SK-N-SH treated with all-trans-retinoic acid at 6 μM for 48 hours (cell line): ENCODE measurements around the gene PPP4R3A.

ENCODE experiments used
- ATAC-seq: fragments of 200-7000 bp; cut with Tn5 transposase; 3 replicates; pipeline ENCODE4 v1.9.1; 2020; ENCODE audit warnings: mild to moderate bottlenecking, moderate library complexity
- ARNTL ChIP-seq: fragments of 450-650 bp; formaldehyde crosslinking; IDR thresholded peaks from 2 replicates; pipeline ENCODE4 v1.5.0; 2020; ENCODE audit warnings: low read depth, mild to moderate bottlenecking, moderate library complexity, borderline replicate concordance
- CSDC2 ChIP-seq: fragments of 250-450 bp; sonication (Bioruptor Pico); IDR thresholded peaks from 2 replicates; pipeline ENCODE4 v1.5.0; 2020; ENCODE audit warnings: mild to moderate bottlenecking, moderate library complexity
- CSRNP3 ChIP-seq: fragments of 250-450 bp; sonication (Bioruptor Pico); IDR thresholded peaks from 2 replicates; pipeline ENCODE4 v1.5.1; 2021; ENCODE audit warnings: mild to moderate bottlenecking, moderate library complexity
- ESRRG ChIP-seq: fragments of 250-450 bp; sonication (Bioruptor Pico); IDR thresholded peaks from 2 replicates; pipeline ENCODE4 v1.6.1; 2021; ENCODE audit warnings: mild to moderate bottlenecking
- GLIS3 ChIP-seq: fragments of 250-450 bp; sonication (Bioruptor Pico); IDR thresholded peaks from 2 replicates; pipeline ENCODE4 v1.5.0; 2020; ENCODE audit warnings: mild to moderate bottlenecking, moderate library complexity
- OSR1 ChIP-seq: fragments of 250-450 bp; sonication (Bioruptor Pico); IDR thresholded peaks from 2 replicates; pipeline ENCODE4 v1.8.0; 2022; ENCODE audit warnings: moderate library complexity, mild to moderate bottlenecking, inconsistent platforms
- PATZ1 ChIP-seq: fragments of 250-450 bp; sonication (Bioruptor Pico); IDR thresholded peaks from 2 replicates; pipeline ENCODE4 v1.8.0; 2020; ENCODE audit warnings: mild to moderate bottlenecking, moderate library complexity, borderline replicate concordance
- POU6F1 ChIP-seq: fragments of 250-450 bp; sonication (Bioruptor Pico); IDR thresholded peaks from 2 replicates; pipeline ENCODE4 v1.8.0; 2021; ENCODE audit warnings: low read depth, mild to moderate bottlenecking, moderate library complexity, borderline replicate concordance
- RARB ChIP-seq: fragments of 250-450 bp; sonication (Bioruptor Pico); IDR thresholded peaks from 2 replicates; pipeline ENCODE4 v1.8.0; 2021; ENCODE audit warnings: mild to moderate bottlenecking, moderate library complexity
- SNAI2 ChIP-seq: fragments of 250-450 bp; sonication (Bioruptor Pico); IDR thresholded peaks from 2 replicates; pipeline ENCODE4 v1.5.0; 2020; ENCODE audit warnings: mild to moderate bottlenecking, moderate library complexity
- TCF4 ChIP-seq: fragments of 250-450 bp; sonication (Bioruptor Pico); IDR thresholded peaks from 2 replicates; pipeline ENCODE4 v1.8.0; 2021; ENCODE audit warnings: mild to moderate bottlenecking, moderate library complexity, borderline replicate concordance
- TOX ChIP-seq: fragments of 250-450 bp; sonication (Bioruptor Pico); IDR thresholded peaks from 2 replicates; pipeline ENCODE4 v1.8.0; 2021; ENCODE audit warnings: mild to moderate bottlenecking, moderate library complexity, borderline replicate concordance
- TSHZ2 ChIP-seq: fragments of 250-450 bp; sonication (Bioruptor Pico); IDR thresholded peaks from 2 replicates; pipeline ENCODE4 v1.5.0; 2020; ENCODE audit warnings: mild to moderate bottlenecking, moderate library complexity
- ZC3H10 ChIP-seq: fragments of 250-450 bp; sonication (Bioruptor Pico); IDR thresholded peaks from 2 replicates; pipeline ENCODE4 v1.5.1; 2021; ENCODE audit warnings: mild to moderate bottlenecking, moderate library complexity
- ZFP30 ChIP-seq: fragments of 450-650 bp; formaldehyde crosslinking; IDR thresholded peaks from 2 replicates; pipeline ENCODE4 v1.5.0; 2022; ENCODE audit warnings: mild to moderate bottlenecking, moderate library complexity
- ZNF565 ChIP-seq: fragments of 450-650 bp; formaldehyde crosslinking; conservative IDR thresholded peaks from 2 replicates; pipeline ENCODE4 v1.5.0; 2020; ENCODE audit warnings: low read depth, mild to moderate bottlenecking, moderate library complexity
- ZNF70 ChIP-seq: fragments of 450-650 bp; formaldehyde crosslinking; IDR thresholded peaks from 2 replicates; pipeline ENCODE4 v1.5.0; 2020; ENCODE audit warnings: mild to moderate bottlenecking, moderate library complexity

Gene PPP4R3A

DNA sequence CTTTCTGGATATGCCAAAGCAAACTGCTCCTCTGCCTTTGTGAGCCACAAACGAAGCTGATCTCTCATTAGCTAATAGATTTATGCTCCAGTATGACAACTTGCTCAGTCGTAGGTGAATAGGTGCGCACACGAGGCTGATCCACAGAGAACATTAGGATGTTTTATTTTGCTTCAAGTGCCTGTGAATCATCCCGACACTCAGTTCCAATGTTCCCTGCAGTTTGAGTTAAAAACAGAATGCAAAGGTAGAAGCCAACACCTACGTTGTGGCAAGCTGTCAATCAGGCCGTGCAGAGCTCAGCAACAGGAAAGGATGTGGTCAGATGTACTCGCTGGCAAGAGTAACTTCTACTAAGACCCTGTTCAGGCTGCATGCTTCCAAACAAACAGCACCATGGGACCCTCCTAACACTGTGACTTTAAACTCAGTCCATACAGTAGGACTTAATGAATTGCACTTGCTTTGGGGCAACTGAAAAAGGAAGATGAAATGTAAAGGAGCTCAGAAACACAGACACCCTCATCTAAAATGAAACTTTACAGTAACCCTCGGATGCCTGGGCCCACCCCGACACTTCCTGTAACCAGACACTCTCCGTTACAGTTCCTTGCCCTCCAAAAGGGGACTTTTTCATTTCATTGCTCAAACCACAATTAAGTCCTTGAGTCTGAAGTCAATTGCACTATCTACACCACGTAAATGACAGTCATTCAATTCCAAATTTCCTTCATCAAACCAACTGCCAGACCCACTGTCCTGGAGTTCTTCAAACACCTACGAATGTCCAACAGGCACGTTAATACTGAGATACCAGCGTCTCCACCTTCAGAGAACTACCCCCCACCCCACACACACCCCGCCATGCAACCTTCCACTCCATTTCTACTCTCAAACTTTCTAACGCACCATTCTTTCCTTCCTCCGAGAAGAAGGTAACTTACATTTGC, 94.0 kb downstream of the PPP4R3A start:
- ATAC-seq, result no peak
- TF ChIP-seq CSRNP3 (CRISPR knock-in tag) (no peak), GLIS3 (CRISPR knock-in tag) (no peak), TOX (CRISPR knock-in tag) (no peak), PATZ1 (no peak), RARB (CRISPR knock-in tag) (no peak), SNAI2 (CRISPR knock-in tag) (no peak), ARNTL (no peak), POU6F1 (CRISPR knock-in tag) (no peak), ZC3H10 (no peak), ZFP30 (CRISPR knock-in tag) (no peak), OSR1 (no peak)

DNA sequence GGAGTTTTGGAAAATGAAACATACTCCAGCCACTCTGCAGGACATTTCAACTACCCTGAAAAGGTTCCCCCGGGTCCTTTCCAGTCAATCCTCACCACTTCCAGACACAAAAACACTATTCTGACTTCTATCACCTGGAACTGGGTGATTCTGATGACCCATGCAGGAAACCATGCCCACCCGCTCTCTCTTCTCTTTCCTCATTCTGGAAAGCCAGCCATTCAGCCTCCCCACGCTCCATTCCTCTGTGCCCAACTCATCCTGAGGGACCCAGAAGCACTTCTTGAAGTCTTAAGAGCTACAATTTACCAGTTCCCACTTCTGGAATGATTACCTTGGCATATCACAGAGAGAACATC, 95.7 kb downstream of the PPP4R3A start:
- TF ChIP-seq TOX (CRISPR knock-in tag) (no peak), TSHZ2 (no peak), ZNF70 (CRISPR knock-in tag) (no peak), OSR1 (no peak), PATZ1 (no peak), ESRRG (CRISPR knock-in tag) (no peak), ZNF565 (CRISPR knock-in tag) (no peak)
- no peak for ATAC-seq

GRCh38 chr14:91413547-91414474, 96.3 kb downstream of the PPP4R3A start:
- no peak for TF ChIP-seq TSHZ2
- no peak for TF ChIP-seq CSDC2 (CRISPR knock-in tag)
- no peak for TF ChIP-seq TOX (CRISPR knock-in tag)
- TF ChIP-seq ZC3H10, result no peak
- no peak for TF ChIP-seq PATZ1
- no peak for TF ChIP-seq TCF4 (CRISPR knock-in tag)
- TF ChIP-seq, all 23 proteins: peak for 0
- ATAC-seq, result no peak
